SHP77 (cell line): ENCODE results near the gene SNX19.
"Not testable (repeated sequence)": the region's sequence is repeated elsewhere in the genome, so short reads cannot be mapped to it uniquely, and the experiment has no call there.

Experiments used
- DNase-seq, 2 experiments: peaks; one replicate each; lab custom pipeline; 2025; lab: John Stamatoyannopoulos, UW

Gene SNX19

DNA sequence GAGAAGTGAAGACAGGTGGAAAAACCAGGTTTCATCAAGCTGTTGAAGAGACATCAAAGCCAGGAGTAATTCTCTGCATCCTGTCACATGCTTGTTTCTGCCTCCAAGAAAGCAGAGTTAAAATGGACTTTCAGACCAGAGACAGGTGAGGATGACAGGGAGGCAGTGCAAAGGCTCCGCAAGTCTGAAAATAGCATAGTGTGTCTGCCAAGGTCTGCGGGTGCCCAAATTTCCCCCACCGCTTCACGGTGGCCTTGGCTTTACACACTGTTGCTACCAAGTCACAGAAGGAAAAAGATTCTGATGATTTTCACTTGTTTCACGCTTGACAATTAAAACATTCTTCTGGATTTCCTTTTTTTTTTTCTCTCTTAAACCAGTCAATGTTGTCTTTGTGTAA, 44.2 kb downstream of the SNX19 start:
- no peak for DNase-seq

DNA sequence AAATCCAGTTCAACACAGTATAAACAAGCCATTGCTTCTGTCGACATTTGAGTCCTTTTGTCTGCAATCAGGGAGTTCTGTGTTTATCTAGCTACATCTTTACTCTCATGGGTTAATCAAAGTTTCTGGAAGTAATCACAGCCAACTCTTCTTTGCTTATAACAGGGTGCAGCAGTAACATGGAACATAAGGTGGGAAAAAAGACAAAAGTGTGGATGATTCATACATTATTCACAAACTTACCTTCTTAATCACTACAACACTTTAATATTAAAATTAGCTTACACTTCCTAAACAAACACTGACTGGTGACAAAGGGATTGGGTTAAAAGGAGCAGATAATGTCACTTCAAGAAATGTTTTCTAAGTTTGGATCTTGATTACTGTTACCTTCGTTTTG, 44.7 kb downstream of the SNX19 start:
- DNase-seq: no peak

DNA sequence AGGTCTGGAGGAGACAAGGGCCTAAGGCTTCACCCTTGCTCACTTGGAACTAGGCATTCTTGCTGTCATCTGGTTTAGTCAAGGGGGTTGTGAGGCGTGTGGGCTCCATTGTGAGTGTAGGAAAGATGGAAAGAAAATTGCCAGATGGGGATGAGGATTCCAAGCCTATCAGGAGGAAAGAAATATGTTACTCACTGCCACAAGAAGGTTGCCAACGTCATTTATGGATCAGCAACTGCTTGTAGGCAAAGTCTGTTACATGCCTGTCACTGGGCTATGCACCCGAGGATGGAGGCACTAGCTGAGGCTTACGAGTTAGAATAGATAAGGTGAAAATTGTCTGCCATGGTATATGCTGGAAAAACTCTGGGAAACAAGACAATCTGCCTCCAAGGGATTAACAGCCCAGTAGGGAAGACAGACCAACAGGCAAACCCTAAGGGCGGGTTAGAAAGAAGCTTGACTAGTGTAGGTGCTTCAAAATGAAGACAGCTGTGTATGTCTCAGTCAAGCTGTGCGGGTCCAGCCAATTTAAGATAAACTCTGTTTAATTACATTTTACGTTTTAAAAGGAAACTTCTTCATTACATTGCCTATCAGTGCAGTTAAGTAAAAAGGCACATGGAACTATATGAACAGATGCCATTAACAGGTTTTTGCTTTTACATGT, 47.4 kb downstream of the SNX19 start:
- no peak for DNase-seq

DNA sequence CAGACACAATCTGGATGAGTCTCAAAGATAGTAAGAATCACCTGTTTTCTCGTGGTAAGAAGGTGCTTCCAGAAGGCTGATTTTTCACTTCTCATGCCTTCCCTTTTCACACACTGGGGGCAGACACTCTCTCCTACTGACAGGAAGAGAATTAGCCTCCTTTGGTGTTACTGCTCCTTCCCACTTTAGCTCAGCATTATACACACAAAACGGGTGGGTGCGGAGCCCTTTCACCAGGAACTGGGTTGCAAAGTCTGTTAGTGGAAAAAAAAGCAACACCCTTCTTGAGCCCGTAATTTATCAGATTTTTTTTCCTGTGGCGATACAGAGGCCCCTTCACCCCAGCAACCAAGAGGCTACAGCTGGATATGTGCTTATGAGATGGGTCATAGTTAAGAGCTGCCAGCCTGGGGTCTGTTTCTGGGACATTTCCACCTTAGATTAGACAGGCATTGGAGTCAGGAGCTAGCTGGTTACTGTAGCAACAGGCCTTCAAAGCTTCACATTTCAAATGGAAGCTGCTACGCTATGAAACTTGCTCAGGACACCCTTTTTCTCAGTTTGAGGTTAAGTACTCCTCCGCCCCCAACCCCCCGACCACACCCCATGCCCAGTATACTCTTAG, 48.1 kb downstream of the SNX19 start:
- no peak for DNase-seq

DNA sequence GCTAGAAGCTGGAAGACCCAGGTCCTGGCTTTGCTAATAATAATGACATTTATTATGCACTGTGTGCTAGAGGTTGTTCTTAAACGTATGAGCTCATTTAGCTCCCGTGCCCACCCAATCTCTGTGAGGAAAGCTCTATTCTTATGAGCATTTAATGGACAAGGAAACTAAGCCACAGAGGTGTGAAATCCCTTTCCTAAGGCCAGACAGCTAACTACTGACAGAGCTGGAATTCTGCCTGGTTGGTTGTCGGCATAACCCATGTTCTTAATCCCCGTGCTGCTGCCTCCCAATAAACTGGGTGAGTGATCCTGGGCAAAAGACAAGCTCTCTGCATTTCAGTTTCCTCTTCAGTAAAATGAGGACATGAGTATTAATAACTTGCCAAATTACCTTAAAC, 49.4 kb downstream of the SNX19 start:
- DNase-seq: no peak

DNA sequence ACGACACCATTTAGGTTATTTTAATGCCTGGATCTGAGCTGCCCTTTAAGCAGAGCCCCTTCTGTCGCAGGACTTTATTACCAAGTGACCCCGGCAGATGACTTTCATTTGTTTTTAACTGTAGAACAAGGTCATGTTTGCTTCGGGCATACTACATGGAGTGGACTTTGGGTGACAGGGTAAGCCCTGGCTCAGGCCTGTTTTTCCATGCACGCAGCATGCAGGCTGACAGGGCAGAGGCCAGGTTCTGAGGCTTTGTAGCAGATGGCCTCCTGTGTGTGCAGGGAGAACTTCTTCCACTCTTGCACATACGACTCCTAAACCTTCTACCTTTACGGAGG, 50.5 kb downstream of the SNX19 start:
- DNase-seq: no peak

DNA sequence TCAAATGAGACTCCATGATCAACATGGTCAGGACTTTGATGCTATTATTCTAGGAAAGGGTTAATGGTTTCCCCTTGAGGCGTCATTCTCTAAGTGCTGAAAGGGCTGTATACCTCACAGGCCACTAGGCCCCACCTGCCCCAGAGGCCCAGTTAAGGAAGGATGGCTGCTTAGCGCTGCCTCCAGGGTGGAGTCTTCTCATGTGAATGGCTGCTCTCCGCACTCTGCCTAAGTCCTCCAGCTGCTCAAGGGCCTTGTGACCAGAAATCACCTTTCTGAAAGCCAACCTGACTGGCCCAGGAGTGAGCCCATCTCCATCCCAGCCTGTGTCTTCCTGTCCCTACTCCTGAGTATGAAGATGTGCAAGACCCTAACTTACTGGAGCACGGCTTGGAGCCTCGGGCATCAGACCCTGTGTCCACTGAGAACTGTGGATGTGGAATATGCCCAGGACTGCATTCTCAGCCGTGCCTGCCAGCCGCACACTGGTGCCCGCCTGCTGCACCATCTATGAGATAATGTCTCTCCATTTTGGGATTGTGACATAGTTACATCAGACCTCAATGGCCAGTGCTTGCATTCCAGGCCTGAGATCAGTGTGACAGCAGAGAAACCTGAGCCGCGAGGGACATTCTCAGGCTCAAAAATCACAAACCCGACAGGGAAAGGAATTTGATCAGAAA, 51.0 kb downstream of the SNX19 start:
- no peak for DNase-seq

DNA sequence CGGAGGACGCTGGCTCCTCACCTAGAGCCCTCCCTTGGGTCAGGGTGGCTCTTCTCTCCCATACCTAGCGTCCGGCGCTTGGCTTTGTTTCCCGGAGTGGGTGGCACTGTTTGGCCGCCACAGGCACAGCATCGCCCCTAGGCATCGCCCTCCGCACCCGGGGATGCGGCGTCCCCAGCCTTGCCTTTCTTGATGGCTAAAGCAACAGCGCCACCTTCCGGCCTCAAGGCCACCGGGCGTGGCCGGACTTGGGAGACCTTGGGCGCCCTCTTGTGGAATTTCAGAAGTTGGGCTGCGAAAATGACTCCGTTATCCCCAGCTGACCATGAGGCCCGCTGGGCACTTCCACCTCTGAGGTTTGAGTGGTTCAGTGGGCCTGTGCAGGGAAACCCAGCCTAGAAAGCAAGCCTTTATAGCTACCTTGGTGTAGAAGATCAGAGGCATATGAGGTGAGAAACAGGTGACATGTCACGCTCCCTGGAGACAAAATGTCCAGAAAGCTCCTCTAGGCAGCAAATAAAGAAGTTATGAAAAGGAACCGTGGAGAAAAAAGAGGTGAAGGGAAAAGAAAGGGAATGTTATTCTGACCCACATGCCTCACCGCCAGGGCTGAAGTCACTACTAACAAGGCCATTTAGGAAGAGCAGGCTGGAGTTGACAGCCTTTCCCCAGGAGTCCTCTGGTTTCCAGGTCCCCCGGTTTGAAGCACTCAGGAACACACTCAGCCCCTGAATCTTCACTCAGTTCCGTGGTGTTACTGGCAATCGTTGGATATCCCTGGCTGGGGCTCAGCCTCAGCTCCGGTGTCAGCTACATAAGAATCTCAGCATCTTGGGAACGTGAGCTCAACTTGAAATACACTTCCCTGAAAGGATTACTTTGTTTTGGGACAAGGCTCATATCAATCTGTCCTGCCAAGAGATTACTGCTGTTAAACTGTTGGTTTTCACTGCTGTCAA, 54.1 kb downstream of the SNX19 start:
- DNase-seq: peak; percentile 87 to 90

DNA sequence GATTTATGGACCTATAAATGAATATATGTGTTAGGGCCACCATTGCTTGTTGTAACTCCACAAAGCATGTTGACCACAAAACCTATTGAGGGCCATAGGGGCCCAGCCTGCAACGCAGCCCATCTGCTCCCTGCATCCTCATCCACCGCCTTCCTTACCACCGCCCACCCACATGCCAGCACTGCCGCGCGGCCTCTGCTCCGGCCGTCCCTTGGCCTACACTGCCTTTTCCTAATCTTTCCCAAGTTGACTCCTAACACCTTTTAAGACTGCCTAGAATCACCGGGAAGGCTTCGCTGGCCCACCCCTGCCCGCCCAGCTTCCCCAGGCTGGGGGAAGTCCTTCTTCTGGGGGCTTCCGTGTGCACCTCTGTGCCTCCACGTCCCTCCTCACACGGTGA, 55.0 kb downstream of the SNX19 start:
- no peak for DNase-seq

DNA sequence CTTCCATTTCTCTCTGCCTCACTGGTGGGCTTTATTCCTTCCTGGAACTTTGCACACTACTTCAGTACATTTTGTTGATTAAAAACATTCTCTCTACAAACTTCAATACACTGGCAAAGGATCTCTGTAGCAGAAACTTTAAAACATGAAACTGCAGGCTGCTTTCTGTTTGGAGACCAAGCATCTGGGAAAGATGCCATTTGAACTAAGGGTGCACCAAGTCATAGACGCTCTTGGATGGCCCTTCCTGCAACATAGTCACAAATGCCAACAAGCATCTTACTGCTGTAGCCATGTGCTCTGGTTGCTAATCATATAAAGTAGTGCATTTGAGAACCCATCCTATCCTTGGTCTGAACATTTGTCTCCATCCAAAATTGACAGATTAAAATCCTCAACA, 56.4 kb downstream of the SNX19 start:
- no peak for DNase-seq

DNA sequence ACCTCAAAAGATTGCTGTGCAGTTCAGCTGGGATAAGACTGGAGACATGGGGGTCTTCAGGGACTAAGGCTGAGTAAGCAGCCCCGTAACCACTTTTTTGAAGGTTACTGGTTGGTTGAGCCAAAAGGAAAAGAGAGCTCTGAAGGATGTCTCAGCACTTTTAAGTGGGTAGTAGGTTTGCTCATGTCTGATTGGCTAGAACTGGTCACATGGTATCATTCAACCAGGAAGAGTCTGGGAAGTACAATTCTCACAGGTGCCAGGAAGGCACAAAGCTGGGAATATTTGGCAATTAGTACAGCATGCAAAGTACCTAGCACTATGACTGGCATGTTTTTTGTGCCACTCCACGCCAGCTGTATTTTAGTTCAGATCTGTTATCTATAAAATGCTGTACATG, 58.1 kb downstream of the SNX19 start:
- DNase-seq: no peak

DNA sequence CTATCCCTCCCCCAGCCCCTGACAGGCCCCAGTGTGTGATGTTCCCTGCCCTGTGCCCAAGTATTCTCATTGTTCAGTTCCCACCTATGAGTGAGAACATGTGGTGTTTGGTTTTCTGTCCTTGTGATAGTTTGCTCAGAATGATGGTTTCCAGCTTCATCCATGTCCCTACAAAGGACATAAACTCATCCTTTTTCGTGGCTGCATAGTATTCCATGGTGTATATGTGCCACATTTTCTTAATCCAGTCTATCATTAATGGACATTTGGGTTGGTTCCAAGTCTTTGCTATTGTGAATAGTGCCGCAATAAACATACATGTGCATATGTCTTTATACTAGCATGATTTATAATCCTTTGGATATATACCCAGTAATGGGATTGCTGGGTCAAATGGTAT, 60.6 kb downstream of the SNX19 start:
- DNase-seq: not testable (repeated sequence)

DNA sequence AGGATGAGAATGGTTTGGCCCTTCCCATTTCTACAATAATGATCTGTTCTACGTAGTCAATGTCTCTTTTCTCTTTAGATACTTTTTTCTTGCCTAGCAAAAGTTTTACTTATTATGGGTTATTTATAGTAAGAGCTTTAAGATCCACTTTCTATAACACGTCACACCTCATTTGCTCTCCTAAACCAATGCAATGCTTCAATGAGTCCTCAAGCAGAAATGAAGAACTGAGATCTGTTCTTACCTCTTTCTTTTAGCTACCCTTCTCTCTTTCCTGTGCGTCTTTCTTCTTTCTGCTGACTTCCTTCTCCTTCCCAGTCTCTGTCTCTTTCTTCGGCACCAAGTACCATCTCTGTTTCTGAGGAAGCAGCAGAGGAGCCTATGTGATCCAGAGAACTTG, 61.8 kb downstream of the SNX19 start:
- DNase-seq: no peak

DNA sequence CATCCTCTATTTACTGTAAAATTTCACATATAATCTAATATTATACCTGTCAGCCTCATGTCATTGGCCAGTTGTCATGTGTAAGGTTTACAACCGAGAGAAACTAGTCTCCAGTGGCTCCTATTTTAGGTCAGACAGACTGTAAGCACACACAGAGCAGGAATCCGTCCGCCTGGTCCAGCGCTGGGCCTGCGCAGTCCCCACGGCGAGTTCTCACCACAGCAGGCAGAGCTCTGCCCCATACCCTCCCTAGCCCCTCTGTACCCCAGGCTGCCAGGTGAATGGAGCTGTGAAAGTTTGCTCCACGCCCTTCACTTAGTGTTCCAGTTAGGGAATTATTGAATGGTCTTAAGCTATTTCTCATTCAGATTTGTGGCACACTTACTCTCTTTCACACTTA, 63.7 kb downstream of the SNX19 start:
- DNase-seq: no peak

DNA sequence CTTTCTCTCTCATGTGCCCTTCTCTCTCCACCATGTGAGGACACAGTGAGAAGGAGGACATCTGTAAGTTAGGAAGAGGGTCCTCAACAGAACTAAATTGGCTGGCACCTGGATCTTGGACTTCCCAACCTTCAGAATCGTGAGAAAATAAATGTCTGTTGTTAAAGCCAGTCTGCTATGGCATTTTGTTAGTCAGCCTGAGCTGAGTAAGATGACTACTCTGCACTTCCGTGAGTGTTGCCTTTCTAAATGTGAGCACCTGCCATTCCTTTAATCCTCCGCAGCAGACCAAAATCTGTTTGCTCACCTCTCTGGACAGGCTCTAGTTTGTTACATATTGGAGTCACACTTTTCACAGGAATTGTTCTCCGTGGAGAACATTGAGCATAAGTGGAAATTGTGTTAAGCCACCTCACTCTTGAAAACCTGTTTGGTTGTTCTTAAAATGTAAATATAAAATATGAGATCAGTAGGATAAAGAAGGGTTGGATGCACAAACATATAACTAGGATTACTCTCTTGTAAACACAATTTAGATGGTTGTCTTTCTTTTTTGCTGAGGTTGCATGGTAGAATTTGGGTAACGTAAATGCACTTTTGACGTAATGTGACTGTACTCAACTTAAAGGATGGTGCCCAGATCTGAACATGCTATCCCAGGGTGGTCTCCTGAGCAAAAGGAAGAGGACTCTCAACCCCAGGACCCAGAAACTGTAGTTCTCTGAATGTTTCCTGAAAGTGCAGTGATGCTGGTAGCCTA, 65.9 kb downstream of the SNX19 start:
- DNase-seq: no peak

DNA sequence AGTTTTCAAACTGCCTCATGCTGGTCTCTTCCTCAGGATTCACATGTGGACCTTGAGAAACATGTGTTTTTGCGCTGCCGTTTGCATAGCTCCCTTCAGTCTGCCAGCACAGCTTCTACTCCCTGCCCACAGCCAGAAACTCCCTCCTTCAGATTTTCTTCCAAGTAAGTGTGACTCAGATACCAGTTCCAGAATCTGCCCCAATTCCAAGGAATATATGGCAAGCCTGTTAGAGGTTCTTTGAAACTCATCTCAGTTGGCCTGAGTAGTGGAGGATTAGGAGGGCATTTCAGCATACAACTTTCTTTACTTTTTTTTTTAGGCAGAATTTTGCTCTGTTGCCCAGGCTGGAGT, 67.1 kb downstream of the SNX19 start:
- no peak for DNase-seq

DNA sequence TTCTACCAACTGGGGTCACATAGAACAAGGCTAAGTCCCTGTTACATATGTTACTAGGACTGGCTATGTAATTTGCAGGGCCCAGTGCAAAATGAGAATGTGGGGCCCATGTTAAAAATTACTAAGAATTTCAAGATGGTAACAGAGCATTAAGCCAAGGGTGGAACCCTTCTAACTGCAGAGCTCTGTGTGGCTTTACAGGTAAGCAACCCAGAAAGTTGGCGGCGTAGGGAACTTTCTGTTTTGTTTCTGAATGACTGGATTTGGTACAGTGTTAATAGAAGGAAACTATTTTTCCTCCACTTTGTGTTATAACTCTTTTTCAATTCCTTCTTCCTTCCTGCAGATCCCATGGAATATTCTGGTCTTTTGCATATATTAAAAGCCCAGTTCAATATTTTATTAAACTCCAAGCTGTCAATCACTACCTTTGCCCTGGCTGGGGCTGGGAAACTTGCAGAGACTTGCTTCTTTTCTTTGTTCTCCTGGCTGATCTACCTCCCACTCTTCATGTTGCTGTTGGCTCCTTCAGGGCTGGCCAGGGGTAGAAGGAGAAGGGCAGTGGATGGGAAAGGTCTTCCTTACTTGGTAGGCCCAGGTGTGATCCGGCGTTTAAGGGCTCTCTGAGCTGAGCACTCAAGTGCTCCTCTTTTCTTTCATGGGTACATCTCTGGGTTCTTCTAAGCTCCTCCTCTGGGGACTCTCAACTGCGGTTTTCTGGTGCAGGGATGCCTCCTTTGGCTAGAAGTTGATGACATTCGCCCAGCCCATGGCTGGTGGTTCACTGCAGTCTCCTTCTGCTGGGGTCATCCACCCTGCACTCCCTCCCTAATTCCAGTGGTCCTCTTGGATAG, 67.7 kb downstream of the SNX19 start:
- DNase-seq: no peak

DNA sequence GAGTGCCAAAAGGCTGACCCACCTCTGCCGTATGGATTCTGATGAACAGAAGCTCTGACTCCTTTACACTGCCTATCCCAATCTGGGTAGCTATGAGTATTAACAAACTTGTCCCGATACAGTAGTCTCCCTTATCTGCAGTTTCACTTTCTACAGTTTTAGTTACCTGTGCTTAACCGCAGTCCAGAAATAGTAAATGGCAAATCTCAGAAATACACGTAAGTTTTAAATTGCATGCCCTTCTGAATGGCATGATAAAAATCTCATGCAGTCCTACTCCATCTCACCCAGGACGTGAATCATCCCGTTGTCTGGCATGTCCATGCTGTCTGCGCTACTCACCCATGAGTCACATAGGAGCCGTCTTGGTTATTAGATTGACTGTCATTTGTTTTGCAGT, 68.8 kb downstream of the SNX19 start:
- no peak for DNase-seq

DNA sequence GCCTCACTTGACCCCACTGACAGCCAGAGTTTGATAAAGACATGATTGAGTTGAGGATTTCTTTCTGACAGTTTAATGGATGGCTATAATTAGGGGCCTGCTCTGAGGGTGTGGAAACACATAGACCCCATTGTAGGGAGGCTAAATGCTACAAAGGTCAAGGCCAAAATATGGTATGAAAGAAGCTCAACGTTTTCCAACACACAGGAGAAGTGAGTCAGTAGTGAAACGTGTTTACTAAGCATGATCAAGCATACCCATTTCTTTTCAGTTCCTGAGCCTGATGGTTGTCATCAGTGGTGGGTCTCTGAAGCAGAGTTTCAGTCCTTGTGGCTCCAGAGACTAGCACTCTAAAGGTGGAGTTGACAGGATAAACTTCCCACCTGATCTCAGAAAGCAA, 69.7 kb downstream of the SNX19 start:
- DNase-seq: no peak

DNA sequence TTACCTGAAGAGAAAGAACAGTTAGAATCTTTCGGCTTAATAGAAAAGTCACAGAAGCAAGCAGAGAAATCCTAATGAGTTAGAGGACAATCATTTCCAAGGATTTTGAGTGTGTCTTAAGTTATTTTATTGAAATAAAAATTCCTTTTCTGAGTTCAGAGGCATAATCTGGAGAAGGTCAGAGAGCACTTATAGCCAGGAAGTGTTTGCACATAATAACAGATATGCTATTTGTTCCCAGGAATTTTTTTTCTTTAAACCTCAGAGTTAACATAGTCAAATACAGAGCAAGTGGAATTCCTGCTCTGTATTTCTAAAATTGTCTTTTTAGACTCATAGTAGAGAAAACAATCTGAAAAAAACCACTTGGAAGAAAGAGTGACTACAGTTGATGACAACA, 74.3 kb downstream of the SNX19 start:
- no peak for DNase-seq

DNA sequence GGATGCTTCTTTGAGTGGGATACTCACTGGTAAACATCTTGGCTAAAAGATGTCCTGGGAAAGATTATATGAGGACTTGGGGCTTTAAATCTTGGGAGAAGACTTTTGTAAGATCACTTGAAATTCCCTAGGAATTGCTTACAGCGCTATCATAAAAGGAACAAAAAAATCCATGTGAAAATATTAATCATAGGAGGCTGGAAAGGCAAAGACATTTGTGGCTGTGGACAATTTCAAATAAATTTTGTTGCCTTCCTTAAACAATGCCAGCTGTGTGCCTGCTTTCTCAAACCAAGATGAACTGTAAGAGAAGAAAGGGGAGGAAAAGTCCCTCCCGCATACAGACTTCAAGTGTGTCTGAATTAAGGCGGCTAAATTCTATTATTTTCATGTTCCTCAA, 75.6 kb downstream of the SNX19 start:
- no peak for DNase-seq
